H1 (cell line): ENCODE measurements around the gene SLC28A1. TPM values are rescaled to one million over a fixed set of nuclear protein-coding genes. Genes with fewer than 3 reads are reported as not detected.

Experiments
- CTCF ChIA-PET: fragments of 300-600 bp; sonication (Branson Sonifier 250); formaldehyde crosslinking; loops from one replicate; lab custom pipeline; 2021; ENCODE audit not compliant: partially characterized antibody; lab: Charles Lee
- POLR2A ChIA-PET: fragments of 300-600 bp; sonication (Branson Sonifier 250); formaldehyde crosslinking; loops from one replicate; lab custom pipeline; 2021; ENCODE audit warnings: inconsistent platforms; ENCODE audit not compliant: partially characterized antibody; lab: Charles Lee
- DNase-seq, 2 experiments: peaks; one replicate each; pipeline versions ENCODE4 v3.0.0 to v3.0.0-alpha.2; 2010 to 2022; ENCODE audit warnings: low spot score in 2 of 2, low read depth in 1 of 2, mixed read lengths in 1 of 2
- FAIRE-seq: peaks from 2 replicates; lab custom pipeline; 2011; peaks lifted over from hg19 to GRCh38; lab: Jason Lieb, UNC
- H2AFZ ChIP-seq: 2 replicates; pipeline ENCODE4 v1.8.1; 2012; ENCODE audit warnings: low read length, inconsistent platforms
- H2AK5ac ChIP-seq: 2 replicates; pipeline ENCODE4 v1.6.1; 2013; ENCODE audit warnings: low read depth, low read length
- H2BK120ac ChIP-seq: replicated peaks from 2 replicates; pipeline ENCODE3; 2013; ENCODE audit warnings: low read depth, low read length, inconsistent platforms
- H2BK12ac ChIP-seq: 2 replicates; pipeline ENCODE4 v1.6.1; 2013; ENCODE audit warnings: low read depth, low read length
- H2BK15ac ChIP-seq: 2 replicates; pipeline ENCODE4 v1.6.1; 2013; ENCODE audit warnings: low read length
- H2BK20ac ChIP-seq: 2 replicates; pipeline ENCODE4 v1.6.1; 2013; ENCODE audit warnings: low read length
- H2BK5ac ChIP-seq: 2 replicates; pipeline ENCODE4 v1.6.1; 2013; ENCODE audit warnings: low read depth, low read length
- H3K14ac ChIP-seq: 2 replicates; pipeline ENCODE4 v1.6.1; 2013; ENCODE audit warnings: inconsistent platforms; ENCODE audit not compliant: insufficient read length
- H3K18ac ChIP-seq: 2 replicates; pipeline ENCODE4 v1.6.1; 2013; ENCODE audit warnings: low read length; ENCODE audit errors: extremely low read depth
- H3K23ac ChIP-seq: 2 replicates; pipeline ENCODE4 v1.6.1; 2013; ENCODE audit warnings: inconsistent platforms; ENCODE audit not compliant: insufficient read length
- H3K23me2 ChIP-seq: 2 replicates; pipeline ENCODE4 v1.6.1; 2013; ENCODE audit warnings: low read depth, low read length
- H3K27ac ChIP-seq: 2 replicates; pipeline ENCODE4 v1.6.1; 2011; ENCODE audit warnings: low read depth, low read length, inconsistent platforms
- H3K27me3 ChIP-seq, 4 experiments: replicated peaks in 1 of 4; 1 replicate in 1 of 4; 2 replicates in 3 of 4; pipeline versions ENCODE4 v1.6.1 to v1.8.1; 2011 to 2013; ENCODE audit warnings: low read length in 3 of 4, mild to moderate bottlenecking in 3 of 4, inconsistent platforms in 2 of 4, mixed read lengths in 2 of 4, moderate library complexity in 1 of 4; ENCODE audit not compliant: control insufficient read depth in 3 of 4, insufficient read depth in 3 of 4; ENCODE audit errors: extremely low read depth in 1 of 4
- H3K36me3 ChIP-seq, 4 experiments: 2 replicates each; pipeline versions ENCODE4 v1.6.1 to v1.8.1; 2011 to 2013; ENCODE audit warnings: mild to moderate bottlenecking in 4 of 4, low read length in 3 of 4, moderate library complexity in 2 of 4, control low read depth in 1 of 4, inconsistent platforms in 1 of 4; ENCODE audit not compliant: insufficient read depth in 4 of 4, control insufficient read depth in 2 of 4
- H3K4ac ChIP-seq: replicated peaks from 2 replicates; pipeline ENCODE3; 2013; ENCODE audit warnings: low read length, low read depth, mixed read lengths, inconsistent platforms; ENCODE audit not compliant: insufficient read length
- H3K4me1 ChIP-seq, 4 experiments: replicated peaks in 1 of 4; 1 replicate in 1 of 4; 2 replicates in 3 of 4; pipeline versions ENCODE4 v1.6.1 to v1.8.1; 2011 to 2013; ENCODE audit warnings: low read length in 3 of 4, inconsistent platforms in 2 of 4, mixed read lengths in 1 of 4; ENCODE audit not compliant: insufficient read depth in 4 of 4, control insufficient read depth in 3 of 4
- H3K4me2 ChIP-seq, 2 experiments: 2 replicates each; pipeline versions ENCODE4 v1.6.1 to v1.8.1; 2011 to 2013; ENCODE audit warnings: low read depth in 2 of 2, low read length in 2 of 2, control low read depth in 1 of 2, inconsistent platforms in 1 of 2, mild to moderate bottlenecking in 1 of 2; ENCODE audit not compliant: insufficient read depth in 1 of 2
- H3K4me3 ChIP-seq, 4 experiments: fragments of 200-600, 300-600 bp in 1 of 4; sonication (generic), shearing (Covaris generic), sonication (Bioruptor Twin) in 1 of 4; 2 replicates each; pipeline versions ENCODE4 v1.5.1 to v1.8.1; 2011 to 2016; ENCODE audit warnings: low read length in 4 of 4, low read depth in 3 of 4, control low read depth in 2 of 4, inconsistent platforms in 2 of 4, mild to moderate bottlenecking in 2 of 4, mixed read lengths in 1 of 4, moderate library complexity in 1 of 4; ENCODE audit not compliant: insufficient read depth in 2 of 4; ENCODE audit errors: extremely low read depth in 1 of 4
- H3K56ac ChIP-seq: replicated peaks from 2 replicates; pipeline ENCODE3; 2013; ENCODE audit warnings: low read depth, mild to moderate bottlenecking, mixed read lengths, low read length, inconsistent platforms; ENCODE audit not compliant: insufficient read length
- H3K79me1 ChIP-seq: 2 replicates; pipeline ENCODE4 v1.6.1; 2013; ENCODE audit warnings: low read depth, low read length, control low read depth
- H3K79me2 ChIP-seq, 2 experiments: 2 replicates each; pipeline versions ENCODE4 v1.6.1 to v1.8.1; 2012 to 2013; ENCODE audit warnings: low read length in 2 of 2, mild to moderate bottlenecking in 2 of 2, inconsistent platforms in 1 of 2; ENCODE audit not compliant: insufficient read depth in 2 of 2, control insufficient read depth in 1 of 2
- H3K9ac ChIP-seq, 4 experiments: replicated peaks in 1 of 4; 1 replicate in 1 of 4; 2 replicates in 3 of 4; pipeline versions ENCODE4 v1.6.1 to v1.8.1; 2011 to 2013; ENCODE audit warnings: low read depth in 3 of 4, low read length in 3 of 4, control low read depth in 2 of 4, mild to moderate bottlenecking in 2 of 4, moderate library complexity in 2 of 4, inconsistent platforms in 1 of 4; ENCODE audit errors: extremely low read depth in 1 of 4
- H3K9me3 ChIP-seq, 2 experiments: 2 replicates each; pipeline versions ENCODE4 v1.6.1 to v1.8.1; 2012 to 2013; ENCODE audit warnings: mild to moderate bottlenecking in 2 of 2, moderate library complexity in 2 of 2, control low read depth in 1 of 2, inconsistent platforms in 1 of 2, low read depth in 1 of 2, low read length in 1 of 2, mixed read lengths in 1 of 2; ENCODE audit not compliant: insufficient read depth in 2 of 2
- H4K20me1 ChIP-seq, 2 experiments: replicated peaks in 1 of 2; 2 replicates each; pipeline versions ENCODE3 to v1.8.1; 2011 to 2013; ENCODE audit warnings: inconsistent platforms in 2 of 2, low read length in 2 of 2, mild to moderate bottlenecking in 1 of 2; ENCODE audit not compliant: insufficient read depth in 2 of 2, control insufficient read depth in 1 of 2
- H4K5ac ChIP-seq: 2 replicates; pipeline ENCODE4 v1.6.1; 2013; ENCODE audit warnings: low read length, low read depth, mixed read lengths, inconsistent platforms; ENCODE audit not compliant: insufficient read length
- H4K8ac ChIP-seq: 2 replicates; pipeline ENCODE4 v1.8.0; 2013; ENCODE audit warnings: mild to moderate bottlenecking, moderate library complexity, low read length, inconsistent platforms; ENCODE audit not compliant: insufficient read depth; ENCODE audit errors: extremely low read depth
- H4K91ac ChIP-seq: replicated peaks from 2 replicates; pipeline ENCODE3; 2013; ENCODE audit warnings: low read length, mixed read lengths, inconsistent platforms; ENCODE audit not compliant: insufficient read length
- ATF2 ChIP-seq: IDR thresholded peaks from 2 replicates; pipeline ENCODE4 v1.6.1; 2012; ENCODE audit warnings: low read length, inconsistent platforms
- BCL11A ChIP-seq, 2 experiments: IDR thresholded peaks; one replicate each; pipeline ENCODE4 v1.6.1; 2011; ENCODE audit warnings: low read depth in 2 of 2, low read length in 2 of 2, mild to moderate bottlenecking in 2 of 2
- CREB1 ChIP-seq: IDR thresholded peaks from 2 replicates; pipeline ENCODE4 v1.6.1; 2012; ENCODE audit warnings: inconsistent platforms
- MAFK ChIP-seq: IDR thresholded peaks from 2 replicates; pipeline ENCODE4 v1.6.1; 2012; ENCODE audit warnings: low read depth, mild to moderate bottlenecking, improper control_type of control experiment, low read length
- POLR2A ChIP-seq, 2 experiments: IDR thresholded peaks; 1 replicate in 1 of 2; 2 replicates in 1 of 2; pipeline ENCODE4 v1.6.1; 2011; ENCODE audit warnings: low read depth in 2 of 2, low read length in 2 of 2, mild to moderate bottlenecking in 2 of 2; ENCODE audit errors: control extremely low read depth in 1 of 2
- SIN3A ChIP-seq, 2 experiments: IDR thresholded peaks in 1 of 2; conservative IDR thresholded peaks in 1 of 2; 2 replicates each; pipeline ENCODE4 v1.6.1; 2011 to 2012; ENCODE audit warnings: low read length in 2 of 2, improper control_type of control experiment in 1 of 2, low read depth in 1 of 2, mild to moderate bottlenecking in 1 of 2
- SP1 ChIP-seq: IDR thresholded peaks from 2 replicates; pipeline ENCODE4 v1.6.1; 2011; ENCODE audit warnings: low read depth, low read length
- SRF ChIP-seq: IDR thresholded peaks from 2 replicates; pipeline ENCODE4 v1.6.1; 2011; ENCODE audit warnings: mild to moderate bottlenecking, low read depth, low read length, moderate library complexity
- TAF7 ChIP-seq: optimal IDR thresholded peaks from 2 replicates; pipeline ENCODE3; 2011; ENCODE audit warnings: low read depth, mild to moderate bottlenecking, inconsistent platforms, low read length, moderate library complexity, borderline replicate concordance
- TEAD4 ChIP-seq: IDR thresholded peaks from 2 replicates; pipeline ENCODE4 v1.6.1; 2012; ENCODE audit warnings: low read depth, low read length, inconsistent platforms, mixed read lengths
- WGBS, 2 experiments: shearing (Covaris generic) in 1 of 2; methylation state at CpG; one replicate each; pipeline versions ENCODE4 v1.1.6 to v1.1.7; 2013 to 2015; ENCODE audit warnings: low lambda C conversion rate in 2 of 2, mixed read lengths in 2 of 2, inconsistent platforms in 1 of 2, low coverage in 1 of 2, missing lambda C conversion rate in 1 of 2; ENCODE audit not compliant: insufficient replicate concordance in 2 of 2, insufficient coverage in 1 of 2, insufficient read length in 1 of 2; ENCODE audit errors: extremely low coverage in 1 of 2, missing lambda C conversion rate in 1 of 2; 5-methylcytosine and 5-hydroxymethylcytosine counted together
- polyA plus RNA-seq, 7 experiments: library from polyadenylated mRNA; depleted of rRNA in 3 of 7; stranded (reverse) in 5 of 7; unstranded in 2 of 7; fragments of >200 nt in 5 of 7; fragments of 200-250 nt in 2 of 7; gene quantifications; 1 replicate in 5 of 7; 2 replicates in 1 of 7; 4 replicates in 1 of 7; pipeline versions ENCODE4 v1.2.1 to v1.2.3, GENCODE V29; 2011 to 2013; ENCODE audit warnings: missing spikeins in 2 of 7, mixed read lengths in 2 of 7
- total RNA-seq: library from RNA; stranded (reverse); fragmentation: NEBNext Ultra II Directional; extraction: Animal tissue kit (Norgen Biotek cat#: 25700); gene quantifications from 2 replicates; pipeline ENCODE4 v1.2.1, GENCODE V29; 2021

The SLC28A1 gene
- total and polyA plus RNA-seq, 2 of the 8 experiments (the other 6 are each of a cell fraction or from before 2014, with no cell fraction given) = 0.09 TPM; not detected in 1

GRCh38 chr15:84857418-84858004 is 27.0 kb upstream of the SLC28A1 start:
- ChIA-PET CTCF (no interaction called here), POLR2A (interaction anchor here (1.4 kb wide), 1 partner anchor 16 kb away, joined by 4 read pairs; no protein-coding TSS in a partner anchor)
- Histone ChIP-seq H3K36me3 (peaks cover 0 to 3% (median 0%) of the 10 kb centered on the region in 4 experiments; a peak in 2 of 8 replicates), H3K23me2 (no peaks in the 10 kb centered on the region), H3K18ac (no peak overlapping the region), H2BK20ac (no peak overlapping the region), H2AK5ac (no peak overlapping the region), H3K4me3 (no peak overlapping the region), H3K27ac (no peak overlapping the region), H3K79me2 (no peaks in the 10 kb centered on the region), H2BK5ac (no peak overlapping the region), H3K9ac (no peak overlapping the region), H2BK12ac (no peak overlapping the region), H3K9me3 (no peaks in the 10 kb centered on the region), H4K91ac (no peak overlapping the region), H3K56ac (no peak overlapping the region), H4K5ac (no peak overlapping the region), H4K8ac (no peak overlapping the region), H2BK120ac (no peak overlapping the region), H3K4me2 (no peak overlapping the region), H3K4me1 (no peaks in the 10 kb centered on the region), H3K14ac (no peak overlapping the region), H2BK15ac (no peak overlapping the region), H4K20me1 (no peaks in the 10 kb centered on the region), H3K23ac (no peak overlapping the region), H2AFZ (no peak overlapping the region), H3K27me3 (no peaks in the 10 kb centered on the region), H3K79me1 (no peaks in the 10 kb centered on the region), H3K4ac (no peak overlapping the region)
- 86% methylated on average over 14 of the region's 15 CpGs; no CpG with 5 or more reads in 1 of the 2 experiments for WGBS, 2 experiments
- FAIRE-seq (no peak), DNase-seq (no peak)
- TF ChIP-seq SRF (no peak), CREB1 (no peak), SIN3A (conservative IDR thresholded peaks at IDR 0.05 in 1 of 2, IDR thresholded peaks at IDR 0.05 in 1 of 2; ENCODE audit: low read depth in 1 of 2, low read length in 2 of 2) (no peak), ATF2 (no peak), POLR2A (IDR thresholded peaks at IDR 0.05; ENCODE audit: control extremely low read depth in 1 of 2, low read depth in 2 of 2, low read length in 2 of 2) (no peak), SP1 (no peak), MAFK (no peak), TEAD4 (no peak), BCL11A (IDR thresholded peaks at IDR 0.05; ENCODE audit: low read depth in 2 of 2, low read length in 2 of 2) (no peak), TAF7 (no peak)
